SIG-M5 treated with dmso at 0.1 percent for 504 hours (cell line): Measurements from ENCODE around the gene GYG2.

ENCODE experiments used
- DNase-seq: peaks from one replicate; lab custom pipeline; 2025; ENCODE audit not compliant: unreplicated experiment; lab: John Stamatoyannopoulos, UW

The GYG2 gene

GRCh38 chrX:2812161-2812907 is 16.4 kb upstream of the GYG2 start:
- peak; percentile 16 for DNase-seq

DNA sequence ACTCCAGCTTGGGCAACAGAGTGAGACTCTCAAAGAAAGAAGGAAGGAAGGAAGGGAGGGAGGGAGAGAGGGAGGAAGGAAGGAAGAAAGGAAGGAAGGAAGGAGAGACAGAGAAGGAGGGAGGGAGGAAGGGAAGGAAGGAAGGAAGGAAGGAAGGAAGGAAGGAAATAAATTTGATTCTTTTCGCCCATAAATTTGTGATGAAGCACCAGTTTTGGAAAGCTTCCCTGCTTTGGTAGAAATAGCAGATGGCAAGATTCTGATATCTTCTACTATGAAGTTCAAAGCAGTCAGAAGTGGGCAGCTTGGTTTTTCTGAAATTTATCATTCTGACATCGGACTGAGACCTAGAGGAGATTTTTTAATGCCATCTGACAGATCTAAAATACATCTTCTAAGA is 11.7 kb upstream of the GYG2 start:
- no peak for DNase-seq

DNA sequence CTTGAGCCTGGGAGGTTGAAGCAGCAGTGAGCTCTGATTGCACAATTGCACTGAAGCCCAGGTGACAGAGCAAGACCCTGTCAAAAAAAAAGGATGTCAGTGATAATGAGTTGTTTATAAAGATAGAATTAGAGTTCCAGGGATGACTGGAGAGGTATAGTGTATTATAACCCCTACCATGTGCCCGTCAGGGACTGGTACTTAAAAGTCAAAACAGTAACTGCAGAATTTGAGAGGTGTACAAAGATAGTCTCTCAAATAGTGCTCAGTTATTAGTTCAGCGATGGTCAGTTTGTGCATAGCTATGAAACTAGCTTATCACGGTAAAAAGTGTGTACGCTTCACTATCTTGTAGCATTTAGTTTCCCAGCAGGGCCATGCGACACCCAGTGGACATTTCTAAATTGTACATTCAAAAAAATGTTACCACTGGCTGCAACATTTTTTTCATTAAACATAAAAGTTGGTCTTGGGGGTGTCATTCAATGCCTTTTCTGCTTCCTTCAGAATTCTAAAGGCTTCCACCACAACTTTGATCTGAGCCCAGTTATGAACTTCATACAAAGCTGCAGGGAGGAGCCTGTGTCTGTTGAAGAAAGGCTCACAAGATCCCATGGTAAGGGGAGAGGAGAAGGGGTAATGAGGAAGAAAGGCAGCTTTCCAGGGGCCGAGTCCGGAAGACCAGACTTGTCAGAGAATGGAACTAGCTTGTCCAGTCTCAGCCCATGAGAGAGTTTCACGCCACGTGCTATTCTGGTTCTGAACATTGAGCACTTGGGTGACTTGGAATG is 9.2 kb upstream of the GYG2 start:
- DNase-seq, result peak; percentile 4

DNA sequence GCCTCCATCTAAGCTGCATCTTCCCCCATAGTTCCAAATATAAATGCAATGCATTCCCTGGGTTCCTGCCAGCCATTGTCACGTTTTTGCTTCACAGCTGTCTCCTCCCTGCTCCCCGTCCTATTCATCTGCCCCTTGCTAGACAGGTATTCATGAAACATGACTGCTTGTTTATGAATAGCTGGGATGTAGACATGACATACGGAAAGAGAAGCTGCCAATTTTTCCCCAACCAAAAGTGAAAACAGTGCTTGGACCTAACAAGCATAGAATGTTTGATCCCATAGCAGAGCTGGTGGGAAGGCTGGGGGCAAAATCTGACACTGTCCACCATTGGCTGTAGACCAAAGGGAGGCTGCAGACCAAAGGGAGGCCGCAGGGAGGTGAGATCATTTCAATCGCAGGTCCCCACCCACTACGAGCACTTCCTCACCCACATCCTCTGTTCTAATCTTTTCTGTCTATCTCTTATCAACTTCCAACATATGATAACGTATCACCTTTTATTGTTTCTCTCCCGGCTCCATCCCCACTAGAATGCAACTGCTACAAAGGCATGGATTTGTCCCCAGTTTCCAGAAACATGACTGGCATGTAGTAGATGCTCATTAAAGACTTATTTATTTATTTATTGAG is 8.5 kb upstream of the GYG2 start:
- no peak for DNase-seq

DNA sequence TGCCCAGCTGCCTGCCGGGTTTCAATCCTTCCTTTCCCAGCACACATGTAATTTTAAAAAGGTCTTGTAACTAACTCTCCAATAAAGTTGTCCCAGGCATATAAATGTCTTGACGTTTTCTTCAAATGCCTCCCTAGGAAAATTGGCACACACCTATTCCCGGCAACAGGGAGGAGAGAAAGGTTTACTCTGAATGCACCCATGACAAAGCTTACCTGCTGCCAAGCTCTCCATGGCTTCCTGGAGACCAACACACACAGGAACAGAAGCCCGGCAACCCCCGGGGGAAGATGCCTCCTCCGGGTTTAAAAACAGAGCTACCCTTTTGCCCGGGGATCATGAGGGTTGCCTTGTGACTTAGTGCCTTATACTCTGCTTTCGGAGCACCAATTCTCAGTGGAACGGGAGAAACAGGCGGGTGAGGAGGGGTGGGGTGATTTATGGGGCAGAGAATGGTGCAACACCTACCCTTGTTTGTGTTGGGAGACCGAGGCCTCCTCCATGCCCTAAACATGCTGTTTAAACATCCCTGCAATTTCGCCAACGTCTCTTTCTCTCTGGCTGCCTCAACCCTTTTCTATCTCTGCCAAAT is 4.8 kb upstream of the GYG2 start:
- no peak for DNase-seq

DNA sequence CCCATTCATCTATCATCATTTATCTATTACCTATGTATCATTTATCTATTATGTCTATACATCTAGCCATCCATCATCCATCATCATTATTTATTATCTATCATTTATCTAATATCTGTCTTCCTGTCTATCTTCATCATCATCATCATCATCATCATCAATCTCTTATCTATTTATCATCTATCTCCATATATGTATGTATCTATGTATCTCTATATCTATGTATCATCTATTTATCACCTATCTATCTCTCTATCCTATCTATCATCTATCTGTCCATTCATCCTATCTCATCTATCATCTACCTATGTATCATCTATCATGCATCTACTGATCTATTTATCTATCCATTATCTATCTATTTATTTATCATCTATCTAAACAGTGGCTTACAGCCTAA is 3.8 kb upstream of the GYG2 start:
- no peak for DNase-seq

DNA sequence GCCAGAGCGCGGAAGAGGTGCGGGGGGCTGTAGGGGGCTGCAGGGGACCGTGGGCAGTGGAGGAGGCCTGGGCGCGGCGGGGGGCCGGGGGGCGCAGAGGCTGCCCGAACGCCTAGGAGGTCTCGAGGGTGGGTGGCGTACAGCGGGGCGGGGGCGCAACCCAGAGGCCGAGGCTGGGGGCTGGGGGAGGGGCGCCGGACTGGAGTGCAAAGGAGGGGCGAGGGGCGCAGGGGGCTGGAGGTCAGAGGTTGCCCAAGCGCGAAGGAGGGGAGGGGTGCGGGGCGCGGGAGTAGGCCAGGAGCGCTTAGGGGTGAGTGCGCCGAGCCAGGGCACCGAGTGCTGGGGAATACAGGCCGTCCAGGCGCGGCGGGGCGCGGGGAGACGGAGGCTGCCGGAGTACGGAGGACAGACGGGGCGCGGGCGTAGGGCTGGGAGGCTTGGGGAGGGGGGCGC is 255 bp downstream of the GYG2 start:
- no peak for DNase-seq

GRCh38 chrX:2829469-2830246 is 928 bp downstream of the GYG2 start:
- no peak for DNase-seq

GRCh38 chrX:2831471-2832228 is 2.9 kb downstream of the GYG2 start:
- DNase-seq, result no peak

GRCh38 chrX:2837961-2838360 is 9.2 kb downstream of the GYG2 start:
- no peak for DNase-seq

GRCh38 chrX:2840961-2841360 is 12.2 kb downstream of the GYG2 start:
- DNase-seq, result no peak

DNA sequence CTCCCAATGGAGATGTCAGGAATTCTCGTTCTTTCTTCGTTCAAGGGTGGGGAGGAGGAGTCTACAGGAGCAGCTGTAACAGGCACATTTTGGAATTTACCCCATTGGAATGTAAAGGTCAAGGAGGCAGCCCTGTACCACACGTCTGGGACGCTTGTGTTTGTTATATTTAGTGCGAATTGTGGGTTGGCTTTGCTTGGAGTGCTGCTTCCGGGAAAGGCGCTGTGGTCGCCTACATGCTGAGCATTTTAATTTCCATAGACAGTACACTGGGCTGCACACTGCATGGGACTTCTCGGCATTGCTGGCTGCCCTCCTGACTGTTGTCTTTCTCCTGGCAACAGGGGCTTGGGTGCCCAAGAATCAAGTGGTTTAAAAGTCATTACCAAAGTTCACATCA is 12.8 kb downstream of the GYG2 start:
- DNase-seq, result no peak

GRCh38 chrX:2846992-2847391 is 18.3 kb downstream of the GYG2 start:
- DNase-seq, result no peak

- DNase-seq, result no peak
These were observed 20.2 kb downstream of the GYG2 start for GRCh38 chrX:2848871-2849301.

DNA sequence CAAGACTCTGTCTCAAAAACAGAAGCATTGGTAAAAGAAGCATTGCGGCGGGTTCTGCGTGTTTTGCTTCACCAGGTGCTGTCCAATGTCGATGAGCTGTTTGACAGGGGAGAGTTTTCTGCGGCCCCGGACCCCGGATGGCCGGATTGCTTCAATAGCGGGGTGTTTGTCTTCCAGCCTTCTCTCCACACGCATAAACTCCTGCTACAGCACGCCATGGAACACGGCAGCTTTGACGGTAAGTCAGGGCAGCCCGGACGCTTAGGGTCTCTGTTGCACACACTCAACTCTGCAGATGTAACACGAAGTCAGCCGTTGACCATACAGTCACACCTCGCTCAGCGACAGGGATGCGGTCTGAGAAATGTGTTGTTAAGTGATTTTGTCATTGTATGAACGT is 26.2 kb downstream of the GYG2 start:
- DNase-seq, result no peak

GRCh38 chrX:2855761-2856160 is 27.0 kb downstream of the GYG2 start:
- DNase-seq, result no peak

GRCh38 chrX:2857566-2857965 is 28.8 kb downstream of the GYG2 start:
- DNase-seq, result no peak

GRCh38 chrX:2859197-2859797 is 30.6 kb downstream of the GYG2 start:
- no peak for DNase-seq

DNA sequence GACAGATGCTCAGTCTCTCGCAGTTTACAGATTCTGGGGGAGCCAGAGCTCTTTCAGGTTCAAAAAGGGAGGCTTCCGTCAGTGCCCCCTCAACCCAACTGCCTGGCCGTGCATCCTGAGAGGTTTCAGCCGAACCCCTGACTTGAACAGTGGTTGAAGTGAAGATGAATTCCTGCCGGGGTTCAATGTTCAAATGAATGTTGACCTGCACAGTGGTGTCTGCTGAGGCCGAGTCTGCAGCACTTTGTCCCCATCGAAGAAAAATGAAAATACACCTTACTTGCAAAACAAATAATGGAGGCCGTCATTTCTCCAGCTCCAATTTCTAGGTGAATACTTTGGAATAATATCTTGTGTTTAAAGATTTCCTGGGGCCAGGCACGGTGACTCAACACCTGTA is 33.7 kb downstream of the GYG2 start:
- DNase-seq, result no peak

- DNase-seq, result no peak
These were observed 34.9 kb downstream of the GYG2 start for GRCh38 chrX:2863646-2864045.
